GM20431 (cell line): ENCODE data around the gene UGGT1.
"Not testable (repeated sequence)": the region's sequence is repeated elsewhere in the genome, so short reads cannot be mapped to it uniquely, and the experiment has no call there.

ENCODE experiments used
- in situ Hi-C: fragments of 300-500 bp; cut with MseI, MboI; formaldehyde crosslinking; loops from one replicate; pipeline ENCODE4 v1.15.0; 2020; ENCODE audit warnings: low sequenced_read_pairs; ENCODE audit not compliant: unreplicated experiment

Gene UGGT1

DNA sequence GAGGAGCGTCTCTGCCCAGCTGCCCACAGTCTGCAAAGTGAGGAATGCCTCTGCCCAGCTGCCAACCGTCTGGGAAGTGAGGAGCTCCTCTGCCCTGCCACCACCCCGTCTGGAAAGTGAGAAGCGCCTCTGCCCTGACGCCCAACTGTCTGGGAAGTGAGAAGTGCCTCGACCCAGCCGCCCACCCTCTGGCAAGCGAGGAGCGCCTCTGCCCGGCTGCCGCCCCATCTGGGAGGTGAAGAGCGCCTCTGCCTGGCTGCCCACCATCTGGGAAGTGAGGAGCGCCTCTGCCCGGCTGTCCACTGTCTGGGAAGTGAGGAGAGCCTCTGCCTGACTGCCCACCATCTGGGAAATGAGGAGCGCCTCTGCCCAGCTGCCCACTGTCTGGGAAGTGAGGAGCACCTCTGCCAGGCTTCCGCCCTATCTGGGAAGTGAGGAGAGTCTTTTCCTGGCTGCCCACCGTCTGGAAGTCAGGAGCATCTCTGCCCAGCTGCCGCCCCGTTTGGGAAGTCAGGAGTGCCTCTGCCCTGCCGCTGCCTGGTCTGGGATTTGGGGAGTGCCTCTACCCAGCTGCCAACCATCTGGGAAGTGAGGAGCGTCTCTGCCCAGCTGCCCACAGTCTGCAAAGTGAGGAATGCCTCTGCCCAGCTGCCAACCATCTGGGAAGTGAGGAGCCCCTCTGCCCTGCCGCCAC, 117.8 kb downstream of the UGGT1 start:
- in situ Hi-C loops: not testable (repeated sequence)

DNA sequence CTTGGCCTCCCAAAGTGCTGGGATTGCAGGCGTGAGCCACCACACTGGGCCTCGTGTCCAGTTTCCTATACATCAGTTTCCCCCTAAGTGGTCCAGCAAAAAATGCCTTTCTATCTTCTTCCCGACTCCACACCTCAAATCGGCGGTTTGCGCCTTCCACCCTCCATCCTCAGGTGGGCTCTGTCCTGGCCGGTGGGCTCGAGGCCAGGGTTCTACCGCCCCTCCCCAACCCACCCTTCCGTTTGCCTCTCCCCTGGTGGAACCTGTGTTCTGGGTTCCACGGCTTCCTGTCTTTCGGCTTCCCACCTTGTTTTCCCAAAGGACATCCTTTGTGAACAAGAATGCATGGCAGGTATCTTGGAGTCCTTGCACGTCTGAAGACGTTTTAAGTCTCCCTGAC, 123.3 kb downstream of the UGGT1 start:
- in situ Hi-C loops: no loop called here

DNA sequence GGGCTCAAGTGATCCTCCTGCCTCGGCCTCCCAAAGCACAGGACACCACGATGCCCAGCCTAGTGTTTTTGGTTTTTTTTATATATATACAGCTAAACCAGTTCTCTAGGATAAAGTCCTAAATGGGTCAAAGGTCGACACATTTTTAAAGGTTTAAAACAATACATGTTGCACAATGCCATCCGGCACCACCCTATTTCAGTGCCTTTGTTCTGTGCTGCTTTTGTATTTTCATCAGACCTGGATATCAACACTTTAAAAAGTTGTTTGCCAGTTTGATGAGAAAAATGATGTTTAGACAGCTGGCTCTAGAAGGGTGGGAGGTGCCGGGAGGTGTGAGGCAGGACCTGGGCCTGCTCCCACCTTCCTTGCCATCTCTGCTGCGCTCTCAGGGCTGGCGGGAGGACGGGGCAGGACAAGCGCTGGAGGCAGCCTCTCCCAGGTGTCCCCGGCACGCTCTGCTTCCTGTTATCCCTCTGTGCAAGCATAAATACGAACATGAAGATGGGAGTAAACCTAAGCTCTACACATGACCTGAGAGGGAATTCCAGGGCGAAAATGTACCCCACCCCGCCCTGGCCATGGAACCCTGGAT, 124.0 kb downstream of the UGGT1 start:
- in situ Hi-C loops: no loop called here

DNA sequence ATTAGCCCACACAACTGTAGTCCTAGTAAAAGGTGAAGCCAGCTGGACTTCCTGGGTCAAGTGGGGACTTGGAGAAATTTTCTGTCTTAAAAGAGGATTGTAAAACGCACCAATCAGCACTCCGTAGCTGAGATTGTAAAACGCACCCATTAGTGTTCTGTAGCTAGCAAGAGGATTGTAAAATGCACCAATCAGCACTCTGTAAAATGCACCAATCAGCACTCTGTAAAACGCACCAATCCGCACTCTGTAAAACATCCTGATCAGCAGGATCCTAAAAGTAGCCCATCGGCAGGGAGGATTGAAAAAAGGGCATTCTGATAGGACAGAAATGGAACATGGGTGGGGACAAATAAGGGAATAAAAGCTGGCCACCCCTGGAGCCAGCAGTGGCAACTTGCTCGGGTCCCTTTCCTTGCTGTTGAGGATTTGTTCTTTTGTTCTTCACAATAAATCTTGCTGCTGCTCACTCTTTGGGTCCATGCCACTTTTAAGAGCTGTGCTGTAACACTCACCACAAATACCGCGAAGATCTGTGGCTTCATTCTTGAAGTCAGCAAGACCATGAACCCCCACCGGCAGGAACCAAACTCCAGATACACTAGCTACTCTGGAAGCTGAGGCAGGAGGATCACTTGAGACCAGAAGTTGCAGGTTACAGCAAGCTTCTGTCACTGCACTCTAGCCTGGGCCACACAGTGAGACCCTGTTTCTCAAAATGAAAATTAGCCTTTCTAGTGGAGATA, 125.1 kb downstream of the UGGT1 start:
- in situ Hi-C loops: no loop called here

DNA sequence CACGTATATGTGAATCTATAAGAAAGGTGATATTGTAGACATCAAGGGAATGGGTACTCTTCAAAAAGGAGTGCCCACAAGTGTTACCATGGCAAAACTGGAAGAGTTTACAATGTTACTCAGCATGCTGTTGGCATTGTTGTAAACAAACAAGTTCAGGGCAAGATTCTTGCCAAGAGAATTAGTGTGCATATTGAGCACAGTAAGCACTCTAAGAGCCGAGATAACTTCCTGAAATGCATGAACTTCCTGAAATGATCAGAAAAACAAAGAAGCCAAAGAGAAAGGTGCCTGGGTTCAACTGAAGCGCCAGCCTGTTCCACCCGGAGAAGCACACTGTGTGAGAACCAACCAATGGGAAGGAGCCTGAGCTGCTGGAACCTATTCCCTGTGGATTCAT, 126.7 kb downstream of the UGGT1 start:
- in situ Hi-C loops: no loop called here

GRCh38 chr2:128219891-128220290, 128.9 kb downstream of the UGGT1 start:
- in situ Hi-C loops: no loop called here

- in situ Hi-C loops: no loop called here
Observed at GRCh38 chr2:128227862-128228261, 136.9 kb downstream of the UGGT1 start.

GRCh38 chr2:128228894-128229293, 137.9 kb downstream of the UGGT1 start:
- in situ Hi-C loops: no loop called here

- in situ Hi-C loops: no loop called here
Observed at GRCh38 chr2:128232965-128233789, 142.2 kb downstream of the UGGT1 start.

DNA sequence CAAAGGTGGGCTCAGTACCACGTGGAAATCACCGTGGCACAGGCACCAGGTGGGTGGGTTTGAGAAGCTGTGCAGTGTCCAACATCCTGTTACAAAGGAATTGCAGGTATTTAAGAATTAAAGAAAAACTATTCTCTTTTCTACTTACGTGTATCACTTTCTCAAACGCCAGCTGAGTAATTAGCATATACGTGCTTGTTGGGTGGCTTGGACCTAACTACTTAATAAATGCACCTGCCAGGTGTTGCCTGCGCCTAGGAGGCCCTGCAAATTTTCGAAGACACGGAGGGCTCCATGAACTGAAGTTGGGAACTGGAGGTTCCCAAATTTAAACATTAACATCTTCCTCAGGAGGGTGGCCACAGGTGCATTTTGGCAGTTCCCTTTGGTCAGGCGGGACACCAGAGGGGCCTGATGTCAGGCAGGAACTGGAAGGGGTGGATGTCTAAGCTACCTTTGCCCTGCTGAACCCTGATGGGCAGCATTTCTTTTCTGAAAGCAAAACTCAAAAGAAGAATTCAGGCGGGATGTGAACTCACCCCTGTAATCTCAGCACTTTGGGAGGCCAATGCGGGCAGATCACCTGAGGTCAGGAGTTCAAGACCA, 142.9 kb downstream of the UGGT1 start:
- in situ Hi-C loops: no loop called here

- in situ Hi-C loops: no loop called here
Observed at GRCh38 chr2:128234613-128235012, 143.6 kb downstream of the UGGT1 start.

GRCh38 chr2:128235581-128235980, 144.6 kb downstream of the UGGT1 start:
- in situ Hi-C loops: no loop called here

GRCh38 chr2:128236491-128237035, 145.6 kb downstream of the UGGT1 start:
- in situ Hi-C loops: no loop called here

DNA sequence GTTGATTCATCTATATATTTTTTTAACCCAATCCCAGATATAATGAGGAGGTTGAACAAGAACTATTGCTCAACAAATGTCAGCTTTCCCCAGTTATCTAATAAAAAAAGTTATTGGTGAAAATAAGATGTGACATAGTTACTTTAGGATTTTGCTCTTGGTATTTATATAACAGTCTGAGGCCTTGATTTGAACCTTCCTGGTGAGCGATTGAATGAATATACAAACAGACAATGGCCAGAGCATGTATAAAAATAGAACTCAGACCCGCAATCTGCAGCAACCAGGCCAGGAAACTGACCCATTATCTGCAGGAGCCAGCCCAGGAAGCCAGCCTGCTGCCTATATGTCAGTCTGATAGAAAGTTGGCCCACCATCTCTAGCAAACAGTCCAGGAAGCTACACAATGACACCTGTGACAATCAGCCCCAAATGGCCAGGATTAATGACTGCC, 146.1 kb downstream of the UGGT1 start:
- in situ Hi-C loops: no loop called here

DNA sequence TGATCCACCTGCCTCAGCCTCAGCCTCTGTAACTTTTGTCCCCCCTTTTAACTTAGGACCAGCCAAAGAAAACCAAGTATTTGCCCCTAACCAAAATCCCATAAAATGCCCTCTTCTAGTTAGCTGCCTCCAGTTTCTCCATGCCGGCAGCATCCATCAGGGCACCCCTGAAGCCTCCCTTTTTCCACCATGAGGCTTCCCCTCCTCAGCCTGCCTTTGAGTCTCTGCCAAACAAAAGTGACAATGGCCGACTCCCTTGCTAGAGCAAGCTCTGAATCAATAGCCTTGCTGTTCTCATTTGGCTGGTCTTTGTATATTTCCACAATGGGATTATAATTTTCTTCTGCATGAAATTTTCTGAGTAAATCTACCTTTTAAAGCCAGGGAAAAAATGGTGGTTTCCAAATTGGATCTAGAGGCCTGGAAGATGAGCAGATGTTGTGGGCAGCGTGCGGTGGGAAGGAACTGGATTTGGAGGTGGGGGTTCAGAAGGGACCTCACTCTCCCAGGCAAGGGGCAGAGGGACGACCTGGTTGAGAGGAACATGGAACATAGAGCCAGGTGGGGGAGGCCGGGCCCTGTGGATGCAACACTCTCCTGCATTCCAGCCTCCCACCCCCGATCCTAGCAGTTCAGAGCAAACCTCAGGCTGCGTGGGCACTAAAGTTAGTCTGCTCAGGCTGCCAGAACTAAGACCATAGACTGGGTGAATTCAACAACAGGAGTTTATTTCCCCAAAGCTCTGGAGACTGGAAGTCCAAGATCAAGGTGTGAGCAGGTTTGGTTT, 147.1 kb downstream of the UGGT1 start:
- in situ Hi-C loops: no loop called here

GRCh38 chr2:128241896-128242295, 150.9 kb downstream of the UGGT1 start:
- in situ Hi-C loops: no loop called here
